HL-60 (cell line): ENCODE data around the gene MYPN.

ENCODE experiments used
- GABPA ChIP-seq: IDR thresholded peaks from 2 replicates; pipeline ENCODE4 v1.6.1; 2012; ENCODE audit warnings: low read depth
- POLR2AphosphoS5 ChIP-seq: IDR thresholded peaks from 2 replicates; pipeline ENCODE4 v1.6.1; 2012; ENCODE audit warnings: low read depth
- SPI1 ChIP-seq: IDR thresholded peaks from 2 replicates; pipeline ENCODE4 v1.6.1; 2012; ENCODE audit warnings: low read depth, mild to moderate bottlenecking, borderline replicate concordance
- TF ChIP-seq, protein P1 (sequence below): IDR thresholded peaks from one replicate; pipeline ENCODE4 v1.5.1; 2011; ENCODE audit warnings: low read length, control low read depth, inconsistent platforms; ENCODE audit not compliant: insufficient read depth
- TF ChIP-seq, protein P2 (sequence below): IDR thresholded peaks from 2 replicates; pipeline ENCODE4 v1.6.1; 2012; ENCODE audit warnings: low read depth; ENCODE audit not compliant: insufficient replicate concordance

DNA sequence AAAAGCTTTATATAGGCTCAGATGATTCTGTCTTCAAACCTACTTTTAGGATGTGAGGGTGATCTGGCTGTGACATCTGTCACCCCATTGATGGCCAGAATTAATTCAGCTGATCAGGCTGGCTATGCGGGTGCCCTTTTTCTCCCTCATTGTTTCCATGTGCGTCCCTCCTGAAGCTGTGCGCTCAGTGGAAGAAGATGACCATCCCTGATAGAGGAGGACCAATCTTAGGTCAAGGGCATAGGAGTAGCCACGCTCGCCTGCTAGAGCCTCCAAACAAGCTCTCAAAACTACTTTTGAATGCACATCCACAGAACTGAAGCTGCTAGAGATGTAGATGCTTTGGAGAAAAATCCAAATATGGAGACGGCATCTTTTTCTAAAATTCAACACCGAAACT lies 48.7 kb downstream of the MYPN start:
- TF ChIP-seq, protein P1, sequence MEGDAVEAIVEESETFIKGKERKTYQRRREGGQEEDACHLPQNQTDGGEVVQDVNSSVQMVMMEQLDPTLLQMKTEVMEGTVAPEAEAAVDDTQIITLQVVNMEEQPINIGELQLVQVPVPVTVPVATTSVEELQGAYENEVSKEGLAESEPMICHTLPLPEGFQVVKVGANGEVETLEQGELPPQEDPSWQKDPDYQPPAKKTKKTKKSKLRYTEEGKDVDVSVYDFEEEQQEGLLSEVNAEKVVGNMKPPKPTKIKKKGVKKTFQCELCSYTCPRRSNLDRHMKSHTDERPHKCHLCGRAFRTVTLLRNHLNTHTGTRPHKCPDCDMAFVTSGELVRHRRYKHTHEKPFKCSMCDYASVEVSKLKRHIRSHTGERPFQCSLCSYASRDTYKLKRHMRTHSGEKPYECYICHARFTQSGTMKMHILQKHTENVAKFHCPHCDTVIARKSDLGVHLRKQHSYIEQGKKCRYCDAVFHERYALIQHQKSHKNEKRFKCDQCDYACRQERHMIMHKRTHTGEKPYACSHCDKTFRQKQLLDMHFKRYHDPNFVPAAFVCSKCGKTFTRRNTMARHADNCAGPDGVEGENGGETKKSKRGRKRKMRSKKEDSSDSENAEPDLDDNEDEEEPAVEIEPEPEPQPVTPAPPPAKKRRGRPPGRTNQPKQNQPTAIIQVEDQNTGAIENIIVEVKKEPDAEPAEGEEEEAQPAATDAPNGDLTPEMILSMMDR = no peak
- TF ChIP-seq POLR2AphosphoS5 = no peak
- TF ChIP-seq GABPA = no peak
- TF ChIP-seq SPI1 = no peak
- TF ChIP-seq, protein P2, sequence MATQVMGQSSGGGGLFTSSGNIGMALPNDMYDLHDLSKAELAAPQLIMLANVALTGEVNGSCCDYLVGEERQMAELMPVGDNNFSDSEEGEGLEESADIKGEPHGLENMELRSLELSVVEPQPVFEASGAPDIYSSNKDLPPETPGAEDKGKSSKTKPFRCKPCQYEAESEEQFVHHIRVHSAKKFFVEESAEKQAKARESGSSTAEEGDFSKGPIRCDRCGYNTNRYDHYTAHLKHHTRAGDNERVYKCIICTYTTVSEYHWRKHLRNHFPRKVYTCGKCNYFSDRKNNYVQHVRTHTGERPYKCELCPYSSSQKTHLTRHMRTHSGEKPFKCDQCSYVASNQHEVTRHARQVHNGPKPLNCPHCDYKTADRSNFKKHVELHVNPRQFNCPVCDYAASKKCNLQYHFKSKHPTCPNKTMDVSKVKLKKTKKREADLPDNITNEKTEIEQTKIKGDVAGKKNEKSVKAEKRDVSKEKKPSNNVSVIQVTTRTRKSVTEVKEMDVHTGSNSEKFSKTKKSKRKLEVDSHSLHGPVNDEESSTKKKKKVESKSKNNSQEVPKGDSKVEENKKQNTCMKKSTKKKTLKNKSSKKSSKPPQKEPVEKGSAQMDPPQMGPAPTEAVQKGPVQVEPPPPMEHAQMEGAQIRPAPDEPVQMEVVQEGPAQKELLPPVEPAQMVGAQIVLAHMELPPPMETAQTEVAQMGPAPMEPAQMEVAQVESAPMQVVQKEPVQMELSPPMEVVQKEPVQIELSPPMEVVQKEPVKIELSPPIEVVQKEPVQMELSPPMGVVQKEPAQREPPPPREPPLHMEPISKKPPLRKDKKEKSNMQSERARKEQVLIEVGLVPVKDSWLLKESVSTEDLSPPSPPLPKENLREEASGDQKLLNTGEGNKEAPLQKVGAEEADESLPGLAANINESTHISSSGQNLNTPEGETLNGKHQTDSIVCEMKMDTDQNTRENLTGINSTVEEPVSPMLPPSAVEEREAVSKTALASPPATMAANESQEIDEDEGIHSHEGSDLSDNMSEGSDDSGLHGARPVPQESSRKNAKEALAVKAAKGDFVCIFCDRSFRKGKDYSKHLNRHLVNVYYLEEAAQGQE = no peak
